ENCODE results near the gene CACNA2D3. TPM values are rescaled to one million over a fixed set of nuclear protein-coding genes. Genes with fewer than 3 reads are reported as not detected.

The CACNA2D3 gene
- total RNA-seq, 2 donors from 2014 or later: 0.42 to 0.98 TPM

- H3K4me3 ChIP-seq: no peak overlapping the region
Observed at GRCh38 chr3:54619053-54619452, 496.7 kb downstream of the CACNA2D3 start.

DNA sequence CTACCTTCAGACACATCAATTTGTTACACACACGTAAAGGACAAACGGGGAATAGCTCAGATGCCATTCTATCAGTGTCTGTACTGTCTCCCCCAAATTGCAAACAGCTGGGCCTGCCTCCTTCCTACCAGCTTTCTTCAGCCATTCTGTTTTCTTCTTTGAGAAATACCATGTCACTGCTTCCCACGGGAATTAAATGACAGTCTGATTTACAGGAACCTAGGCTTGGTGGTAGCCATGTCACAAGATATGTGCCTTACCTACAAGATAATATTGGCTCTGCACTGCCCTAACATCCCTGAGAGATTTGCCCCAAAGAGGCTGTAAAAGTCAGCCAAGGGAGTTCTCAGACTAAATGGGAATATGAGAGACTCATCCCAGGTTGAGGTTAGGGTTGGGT lies 497.2 kb downstream of the CACNA2D3 start:
- Histone ChIP-seq H3K36me3 (no peaks in the 10 kb centered on the region), H3K9me3 (no peaks in the 10 kb centered on the region), H3K4me1 (no peaks in the 10 kb centered on the region), H3K4me3 (no peak overlapping the region), H3K27me3 (no peaks in the 10 kb centered on the region), H3K9ac (ENCODE audit: low read depth in 2 of 2, low read length in 2 of 2) (no peak overlapping the region), H3K27ac (no peak overlapping the region)
- DNase-seq: no peak
- intact Hi-C loops (cut with DNase I): no loop called here
- TF ChIP-seq CTCF (IDR thresholded peaks at IDR 0.05): no peak

More at GRCh38 chr3:54619053-54619452, 496.7 kb downstream of the CACNA2D3 start:
- no peak for TF ChIP-seq CTCF (IDR thresholded peaks at IDR 0.05)
- no peaks in the 10 kb centered on the region for H3K4me1 ChIP-seq
- H3K27ac ChIP-seq: no peak overlapping the region
- no peaks in the 10 kb centered on the region for H3K36me3 ChIP-seq
- no peak for DNase-seq
- H3K27me3 ChIP-seq: no peaks in the 10 kb centered on the region
- intact Hi-C loops (cut with DNase I): no loop called here
- no peaks in the 10 kb centered on the region for H3K9me3 ChIP-seq
- no peak overlapping the region for H3K9ac ChIP-seq (ENCODE audit: low read depth in 2 of 2, low read length in 2 of 2)

DNA sequence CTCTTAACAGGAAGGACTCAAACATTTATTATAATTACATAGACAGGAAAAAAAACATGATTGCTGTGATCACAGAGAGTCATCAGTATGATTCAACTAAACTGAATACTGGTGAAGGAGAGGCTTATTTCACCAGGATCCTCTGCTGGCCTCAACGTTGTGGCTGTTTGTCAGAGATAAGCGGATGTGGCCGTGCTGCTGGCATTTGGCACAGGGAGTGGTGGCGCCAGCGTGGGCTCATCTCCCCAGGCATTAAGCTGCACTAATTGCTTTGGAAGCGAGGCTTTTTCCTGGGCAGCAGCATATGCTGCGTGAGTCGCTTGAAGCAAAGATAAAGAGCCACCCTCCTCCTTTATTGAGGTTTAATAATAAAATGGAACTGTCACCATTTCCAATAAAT lies 498.8 kb downstream of the CACNA2D3 start:
- no peaks in the 10 kb centered on the region for H3K36me3 ChIP-seq
- no peaks in the 10 kb centered on the region for H3K9me3 ChIP-seq
- no peak for DNase-seq
- no peak for TF ChIP-seq CTCF (IDR thresholded peaks at IDR 0.05)
- H3K4me1 ChIP-seq: no peaks in the 10 kb centered on the region
- no peaks in the 10 kb centered on the region for H3K27me3 ChIP-seq
- H3K9ac ChIP-seq (ENCODE audit: low read depth in 2 of 2, low read length in 2 of 2): no peak overlapping the region
- no peak overlapping the region for H3K4me3 ChIP-seq
- no peak overlapping the region for H3K27ac ChIP-seq
- intact Hi-C loops (cut with DNase I): no loop called here

GRCh38 chr3:54622678-54623077 lies 500.3 kb downstream of the CACNA2D3 start:
- Histone ChIP-seq H3K4me3 (no peak overlapping the region), H3K9me3 (no peaks in the 10 kb centered on the region)

GRCh38 chr3:54625805-54626787 lies 503.7 kb downstream of the CACNA2D3 start:
- TF ChIP-seq CTCF (IDR thresholded peaks at IDR 0.05): no peak
- H3K27me3 ChIP-seq: no peaks in the 10 kb centered on the region
- DNase-seq: no peak
- H3K36me3 ChIP-seq: no peaks in the 10 kb centered on the region
- H3K27ac ChIP-seq: no peak overlapping the region
- no peaks in the 10 kb centered on the region for H3K9me3 ChIP-seq
- H3K4me1 ChIP-seq: no peaks in the 10 kb centered on the region
- H3K9ac ChIP-seq (ENCODE audit: low read depth in 2 of 2, low read length in 2 of 2): no peak overlapping the region
- no peak overlapping the region for H3K4me3 ChIP-seq
- intact Hi-C loops (cut with DNase I): no loop called here

More at GRCh38 chr3:54622678-54623077, 500.3 kb downstream of the CACNA2D3 start:
- Histone ChIP-seq H3K27me3 (no peaks in the 10 kb centered on the region), H3K4me1 (no peaks in the 10 kb centered on the region), H3K36me3 (no peaks in the 10 kb centered on the region), H3K9ac (ENCODE audit: low read depth in 2 of 2, low read length in 2 of 2) (no peak overlapping the region), H3K27ac (no peak overlapping the region)
- DNase-seq: no peak
- intact Hi-C loops (cut with DNase I): no loop called here
- TF ChIP-seq CTCF (IDR thresholded peaks at IDR 0.05): no peak

Measured in colonic mucosa (tissue), 4 donors.